ENCODE data around the gene LRP5.
A peak's percentile ranks its signal among the peaks of the same experiment; 100 is the strongest.

Gene LRP5

GRCh38 chr11:68326334-68327215 lies 14.2 kb downstream of the LRP5 start:
- ATAC-seq (no peak), DNase-seq (no peak)
- Mint-ChIP-seq H3K27ac (no peak overlapping the region), H3K36me3 (ENCODE audit: low read depth) (no peaks in the 10 kb centered on the region), H3K27me3 (no peaks in the 10 kb centered on the region), H3K4me1 (peaks cover 44% of the 10 kb centered on the region), H3K4me3 (no peak overlapping the region), H3K9me3 (no peaks in the 10 kb centered on the region)

- Mint-ChIP-seq H3K36me3 (ENCODE audit: low read depth) (no peaks in the 10 kb centered on the region), H3K4me3 (no peak overlapping the region)
Observed at GRCh38 chr11:68327586-68328370, 15.4 kb downstream of the LRP5 start.

GRCh38 chr11:68328374-68329091 lies 16.1 kb downstream of the LRP5 start:
- H3K27ac Mint-ChIP-seq, result no peak overlapping the region
- peak; percentile 34 for ATAC-seq
- no peak overlapping the region for H3K4me3 Mint-ChIP-seq
- H3K27me3 Mint-ChIP-seq, result no peaks in the 10 kb centered on the region
- no peaks in the 10 kb centered on the region for H3K36me3 Mint-ChIP-seq (ENCODE audit: low read depth)
- peaks cover 58% of the 10 kb centered on the region for H3K4me1 Mint-ChIP-seq
- H3K9me3 Mint-ChIP-seq, result no peaks in the 10 kb centered on the region
- DNase-seq, result peak; percentile 53

More at GRCh38 chr11:68327586-68328370, 15.4 kb downstream of the LRP5 start:
- Mint-ChIP-seq H3K9me3 (no peaks in the 10 kb centered on the region), H3K4me1 (peaks cover 56% of the 10 kb centered on the region), H3K27ac (no peak overlapping the region), H3K27me3 (no peaks in the 10 kb centered on the region)
- ATAC-seq, result no peak
- DNase-seq, result no peak

- DNase-seq, result no peak
Observed at GRCh38 chr11:68329536-68329935, 17.1 kb downstream of the LRP5 start.

GRCh38 chr11:68329978-68330699 lies 17.7 kb downstream of the LRP5 start:
- H3K4me1 Mint-ChIP-seq, result peaks cover 58% of the 10 kb centered on the region
- no peaks in the 10 kb centered on the region for H3K27me3 Mint-ChIP-seq
- H3K4me3 Mint-ChIP-seq, result no peak overlapping the region
- ATAC-seq (no peak), DNase-seq (no peak)
- H3K9me3 Mint-ChIP-seq, result no peaks in the 10 kb centered on the region
- no peaks in the 10 kb centered on the region for H3K36me3 Mint-ChIP-seq (ENCODE audit: low read depth)
- H3K27ac Mint-ChIP-seq, result no peak overlapping the region

More at GRCh38 chr11:68329536-68329935, 17.1 kb downstream of the LRP5 start:
- no peaks in the 10 kb centered on the region for H3K36me3 Mint-ChIP-seq (ENCODE audit: low read depth)
- no peak overlapping the region for H3K27ac Mint-ChIP-seq
- peaks cover 58% of the 10 kb centered on the region for H3K4me1 Mint-ChIP-seq
- H3K9me3 Mint-ChIP-seq, result no peaks in the 10 kb centered on the region
- no peaks in the 10 kb centered on the region for H3K27me3 Mint-ChIP-seq
- ATAC-seq, result no peak
- no peak overlapping the region for H3K4me3 Mint-ChIP-seq

GRCh38 chr11:68330700-68331337 lies 18.4 kb downstream of the LRP5 start:
- Mint-ChIP-seq H3K27ac (no peak overlapping the region), H3K36me3 (ENCODE audit: low read depth) (no peaks in the 10 kb centered on the region), H3K9me3 (no peaks in the 10 kb centered on the region), H3K27me3 (no peaks in the 10 kb centered on the region), H3K4me3 (no peak overlapping the region), H3K4me1 (peaks cover 64% of the 10 kb centered on the region)
- ATAC-seq (peak; percentile 30), DNase-seq (no peak)

- H3K27ac Mint-ChIP-seq, result peak overlapping the region; percentile 76
- H3K36me3 Mint-ChIP-seq (ENCODE audit: low read depth), result no peaks in the 10 kb centered on the region
- ATAC-seq, result peak; percentile 33
- H3K9me3 Mint-ChIP-seq, result no peaks in the 10 kb centered on the region
- H3K27me3 Mint-ChIP-seq, result no peaks in the 10 kb centered on the region
- no peak overlapping the region for H3K4me3 Mint-ChIP-seq
- peaks cover 67% of the 10 kb centered on the region for H3K4me1 Mint-ChIP-seq
- DNase-seq, result no peak
Observed at GRCh38 chr11:68331338-68331947, 19.1 kb downstream of the LRP5 start.

- ATAC-seq (no peak), DNase-seq (no peak)
- Mint-ChIP-seq H3K4me1 (peaks cover 72% of the 10 kb centered on the region), H3K36me3 (ENCODE audit: low read depth) (no peaks in the 10 kb centered on the region), H3K4me3 (no peak overlapping the region), H3K27me3 (no peaks in the 10 kb centered on the region), H3K9me3 (no peaks in the 10 kb centered on the region), H3K27ac (no peak overlapping the region)
Observed at GRCh38 chr11:68332186-68332585, 19.8 kb downstream of the LRP5 start.

- ATAC-seq (no peak), DNase-seq (no peak)
- H3K27ac Mint-ChIP-seq, result no peak overlapping the region
- H3K4me3 Mint-ChIP-seq, result no peak overlapping the region
- H3K4me1 Mint-ChIP-seq, result peaks cover 72% of the 10 kb centered on the region
- H3K36me3 Mint-ChIP-seq (ENCODE audit: low read depth), result no peaks in the 10 kb centered on the region
- H3K9me3 Mint-ChIP-seq, result no peaks in the 10 kb centered on the region
- no peaks in the 10 kb centered on the region for H3K27me3 Mint-ChIP-seq
Observed at GRCh38 chr11:68333173-68333572, 20.8 kb downstream of the LRP5 start.

- peaks cover 62% of the 10 kb centered on the region for H3K4me1 Mint-ChIP-seq
- no peak overlapping the region for H3K4me3 Mint-ChIP-seq
- no peaks in the 10 kb centered on the region for H3K27me3 Mint-ChIP-seq
- no peak overlapping the region for H3K27ac Mint-ChIP-seq
- no peaks in the 10 kb centered on the region for H3K36me3 Mint-ChIP-seq (ENCODE audit: low read depth)
- ATAC-seq (no peak), DNase-seq (no peak)
- H3K9me3 Mint-ChIP-seq, result no peaks in the 10 kb centered on the region
Observed at GRCh38 chr11:68334923-68335322, 22.5 kb downstream of the LRP5 start.

GRCh38 chr11:68335683-68336082 lies 23.3 kb downstream of the LRP5 start:
- Mint-ChIP-seq H3K4me1 (peaks cover 60% of the 10 kb centered on the region), H3K4me3 (no peak overlapping the region), H3K27me3 (no peaks in the 10 kb centered on the region), H3K27ac (no peak overlapping the region), H3K36me3 (ENCODE audit: low read depth) (no peaks in the 10 kb centered on the region), H3K9me3 (no peaks in the 10 kb centered on the region)
- no peak for ATAC-seq
- no peak for DNase-seq

- Mint-ChIP-seq H3K27me3 (no peaks in the 10 kb centered on the region), H3K9me3 (no peaks in the 10 kb centered on the region), H3K36me3 (ENCODE audit: low read depth) (no peaks in the 10 kb centered on the region), H3K27ac (no peak overlapping the region), H3K4me3 (no peak overlapping the region), H3K4me1 (peaks cover 56% of the 10 kb centered on the region)
- no peak for ATAC-seq
- DNase-seq, result no peak
Observed at GRCh38 chr11:68336716-68337115, 24.3 kb downstream of the LRP5 start.

- H3K27me3 Mint-ChIP-seq, result no peaks in the 10 kb centered on the region
- no peaks in the 10 kb centered on the region for H3K9me3 Mint-ChIP-seq
- H3K27ac Mint-ChIP-seq, result no peak overlapping the region
- no peak for DNase-seq
- H3K4me1 Mint-ChIP-seq, result peaks cover 49% of the 10 kb centered on the region
- peak; percentile 35 for ATAC-seq
- no peak overlapping the region for H3K4me3 Mint-ChIP-seq
- H3K36me3 Mint-ChIP-seq (ENCODE audit: low read depth), result no peaks in the 10 kb centered on the region
Observed at GRCh38 chr11:68337399-68337835, 25.0 kb downstream of the LRP5 start.
